Measurements from ENCODE around the gene AFP. TPM values are rescaled to one million over a fixed set of nuclear protein-coding genes. Genes with fewer than 3 reads are reported as not detected.

AFP gene
- total RNA-seq, 1 donor from 2014 or later: not detected

DNA sequence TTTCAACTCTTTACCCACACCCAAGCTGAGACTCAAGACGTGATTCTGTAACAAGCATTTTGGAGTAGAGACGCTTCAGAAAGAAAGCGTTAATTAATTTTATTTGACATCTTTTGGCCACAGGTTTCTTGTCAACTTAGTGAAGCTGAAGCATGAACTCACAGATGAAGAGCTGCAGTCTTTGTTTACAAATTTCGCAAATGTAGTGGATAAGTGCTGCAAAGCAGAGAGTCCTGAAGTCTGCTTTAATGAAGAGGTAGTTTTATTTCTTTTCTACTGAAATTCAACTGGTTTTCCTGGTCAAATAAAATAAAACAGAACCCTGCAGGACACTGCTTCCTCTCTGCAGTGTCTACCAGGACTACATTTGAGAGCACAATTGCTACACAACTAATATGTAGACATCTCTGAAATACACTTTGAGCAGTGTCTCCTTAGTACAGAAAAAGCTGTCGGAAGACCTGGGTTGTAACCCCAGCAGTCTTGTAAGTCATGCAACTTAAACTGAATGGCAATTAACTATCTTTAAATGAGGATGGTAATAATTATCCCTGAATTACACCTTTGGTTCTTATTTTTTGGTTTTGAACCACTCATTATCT lies 65.7 kb downstream of the AFP start:
- Mint-ChIP-seq H3K4me1 (no peaks in the 10 kb centered on the region), H3K9me3 (no peaks in the 10 kb centered on the region), H3K27me3 (ENCODE audit: insufficient read depth, low read depth) (no peaks in the 10 kb centered on the region), H3K27ac (no peak overlapping the region), H3K36me3 (no peaks in the 10 kb centered on the region), H3K4me3 (no peak overlapping the region)
- TF ChIP-seq, protein P1, sequence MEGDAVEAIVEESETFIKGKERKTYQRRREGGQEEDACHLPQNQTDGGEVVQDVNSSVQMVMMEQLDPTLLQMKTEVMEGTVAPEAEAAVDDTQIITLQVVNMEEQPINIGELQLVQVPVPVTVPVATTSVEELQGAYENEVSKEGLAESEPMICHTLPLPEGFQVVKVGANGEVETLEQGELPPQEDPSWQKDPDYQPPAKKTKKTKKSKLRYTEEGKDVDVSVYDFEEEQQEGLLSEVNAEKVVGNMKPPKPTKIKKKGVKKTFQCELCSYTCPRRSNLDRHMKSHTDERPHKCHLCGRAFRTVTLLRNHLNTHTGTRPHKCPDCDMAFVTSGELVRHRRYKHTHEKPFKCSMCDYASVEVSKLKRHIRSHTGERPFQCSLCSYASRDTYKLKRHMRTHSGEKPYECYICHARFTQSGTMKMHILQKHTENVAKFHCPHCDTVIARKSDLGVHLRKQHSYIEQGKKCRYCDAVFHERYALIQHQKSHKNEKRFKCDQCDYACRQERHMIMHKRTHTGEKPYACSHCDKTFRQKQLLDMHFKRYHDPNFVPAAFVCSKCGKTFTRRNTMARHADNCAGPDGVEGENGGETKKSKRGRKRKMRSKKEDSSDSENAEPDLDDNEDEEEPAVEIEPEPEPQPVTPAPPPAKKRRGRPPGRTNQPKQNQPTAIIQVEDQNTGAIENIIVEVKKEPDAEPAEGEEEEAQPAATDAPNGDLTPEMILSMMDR (IDR thresholded peaks at IDR 0.05): no peak
- TF ChIP-seq EZH2phosphoT487 (IDR thresholded peaks at IDR 0.05) (no peak), EZH2 (IDR thresholded peaks at IDR 0.05) (no peak)
- H3K4me2 ChIP-seq: no peak overlapping the region
- H3K79me2 ChIP-seq (ENCODE audit: low read depth): no peaks in the 10 kb centered on the region
- no peak for DNase-seq (ENCODE audit: low spot score)
- no peaks in the 10 kb centered on the region for H4K20me1 ChIP-seq (ENCODE audit: low read depth)
- H2AFZ ChIP-seq (replicated peaks): peak overlapping the region; percentile 45
- H3K36me3 ChIP-seq: no peaks in the 10 kb centered on the region
- no peak overlapping the region for H3K4me3 ChIP-seq
- no peak overlapping the region for H3K27ac ChIP-seq
- H3K9me3 ChIP-seq (ENCODE audit: low read depth): no peaks in the 10 kb centered on the region
- no peaks in the 10 kb centered on the region for H3K27me3 ChIP-seq
- no peaks in the 10 kb centered on the region for H3K4me1 ChIP-seq
- H3F3A ChIP-seq (ENCODE audit: low read depth): no peaks in the 10 kb centered on the region
- peak overlapping the region; percentile 20 for H3K9ac ChIP-seq

DNA sequence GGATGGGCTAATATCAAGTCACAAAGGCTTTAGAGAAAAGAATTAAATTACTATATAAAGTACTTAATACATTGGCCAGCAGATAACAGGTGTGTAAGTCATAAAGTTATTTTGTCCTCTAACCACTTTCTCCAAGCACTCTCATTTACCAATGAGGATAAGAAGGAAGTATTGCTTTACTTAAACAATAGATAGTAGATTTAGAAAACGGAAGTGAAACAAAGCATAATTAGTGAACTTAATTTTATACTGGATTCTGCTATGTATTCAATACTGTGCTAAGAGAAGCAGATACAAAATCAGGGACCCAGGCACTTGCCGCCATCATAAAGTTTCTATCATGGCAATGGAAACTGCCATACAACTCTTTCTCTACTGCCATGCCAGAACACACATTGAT lies 69.5 kb downstream of the AFP start:
- Histone ChIP-seq H3K36me3 (no peaks in the 10 kb centered on the region), H3K79me2 (ENCODE audit: low read depth) (no peaks in the 10 kb centered on the region), H3K4me2 (no peak overlapping the region), H3F3A (ENCODE audit: low read depth) (no peaks in the 10 kb centered on the region), H3K9me3 (ENCODE audit: low read depth) (no peaks in the 10 kb centered on the region), H3K9ac (no peak overlapping the region), H4K20me1 (ENCODE audit: low read depth) (no peaks in the 10 kb centered on the region), H3K27me3 (no peaks in the 10 kb centered on the region), H3K27ac (no peak overlapping the region), H3K4me3 (no peak overlapping the region), H2AFZ (replicated peaks) (no peak overlapping the region), H3K4me1 (no peaks in the 10 kb centered on the region)
- H3K4me3 Mint-ChIP-seq: no peak overlapping the region
- H3K27me3 Mint-ChIP-seq (ENCODE audit: insufficient read depth, low read depth): no peaks in the 10 kb centered on the region
- no peak overlapping the region for H3K27ac Mint-ChIP-seq
- no peak for DNase-seq (ENCODE audit: low spot score)
- no peaks in the 10 kb centered on the region for H3K9me3 Mint-ChIP-seq
- H3K36me3 Mint-ChIP-seq: no peaks in the 10 kb centered on the region
- H3K4me1 Mint-ChIP-seq: no peaks in the 10 kb centered on the region
- no peak for TF ChIP-seq EZH2 (IDR thresholded peaks at IDR 0.05)
- TF ChIP-seq EZH2phosphoT487 (IDR thresholded peaks at IDR 0.05): no peak
- TF ChIP-seq, protein P1 (IDR thresholded peaks at IDR 0.05): no peak

Other genes starting within 250 kb of the AFP start
- 61.9 and 67.3 TPM in 2 replicates for gene ANKRD17, start 177.4 kb upstream of the AFP start, total RNA-seq (ENCODE audit: low replicate concordance)
- 0.09 and 0.96 TPM in 2 replicates for gene ALB, start 31.9 kb upstream of the AFP start, total RNA-seq (ENCODE audit: low replicate concordance)
- gene AFM, start 45.5 kb downstream of the AFP start, total RNA-seq (ENCODE audit: low replicate concordance): not detected in 2 replicates
- not detected in 2 replicates for gene RASSF6, start 184.2 kb downstream of the AFP start, total RNA-seq (ENCODE audit: low replicate concordance)